ENCODE measurements around the gene SDC1.
"Not testable (repeated sequence)": the region's sequence is repeated elsewhere in the genome, so short reads cannot be mapped to it uniquely, and the experiment has no call there.

SDC1 gene

DNA sequence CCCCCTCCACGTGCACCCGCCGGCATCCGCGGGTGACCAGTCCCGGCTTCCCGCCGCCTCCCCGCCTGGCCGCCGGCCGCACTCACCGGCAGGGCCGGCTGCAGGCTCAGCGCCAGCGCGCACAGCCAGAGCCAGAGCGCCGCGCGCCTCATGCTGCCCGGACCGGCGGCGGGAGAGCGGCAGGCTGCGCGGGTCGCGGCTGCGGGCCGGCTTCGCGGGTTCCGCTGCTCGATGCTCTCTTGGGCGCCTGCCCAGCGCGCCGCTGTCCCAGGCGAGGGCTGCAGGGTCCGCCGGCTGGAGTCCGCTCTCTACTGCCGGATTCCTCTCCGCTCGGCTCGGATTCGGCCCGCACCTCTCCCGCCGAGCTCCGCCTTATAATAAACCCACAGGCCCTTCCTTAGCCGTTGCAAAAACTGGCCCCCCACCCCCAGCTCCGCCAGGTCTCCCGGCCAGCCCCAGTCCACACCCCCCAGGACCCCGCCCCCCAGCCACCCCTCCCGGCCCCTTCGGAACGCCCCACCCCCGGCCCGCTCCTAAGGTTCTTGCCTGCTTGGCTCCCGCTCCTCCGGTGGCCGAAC is at the start of gene SDC1:
TSS of gene SDC1 (minus strand) at position 415 of the 578 bp plus-strand sequence. CDS start at position 152, 263 bp downstream.
- H3K4me3 ChIP-seq (ENCODE audit: low read length): peak within 1 kb of the TSS; percentile 65
- DNase-seq (ENCODE audit: low read depth): peak; percentile 51
- TF ChIP-seq CTCF (conservative IDR thresholded peaks at IDR 0.05; ENCODE audit: low read length): no peak

DNA sequence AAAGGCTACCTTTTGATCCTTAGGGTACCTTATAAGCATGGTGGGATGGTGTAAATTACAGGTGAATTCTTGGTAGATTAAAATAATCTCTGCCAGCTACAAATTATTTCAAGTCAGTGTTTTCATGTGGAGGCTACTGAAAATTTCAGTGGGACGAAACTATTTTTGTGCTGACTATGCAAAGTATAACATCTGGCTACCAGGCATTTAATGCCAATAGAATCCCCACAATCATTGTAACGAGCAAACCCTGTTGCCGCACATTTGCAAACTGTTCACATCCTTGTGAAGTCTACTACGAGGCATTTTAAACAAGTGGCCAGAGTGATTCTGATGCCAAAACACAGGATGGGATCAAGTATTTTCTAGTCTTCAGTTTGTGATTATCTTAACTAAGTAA is 48.1 kb upstream of the SDC1 start:
- DNase-seq (ENCODE audit: low read depth): peak; percentile 23
- no peak overlapping the region for H3K4me3 ChIP-seq (ENCODE audit: low read length)
- TF ChIP-seq CTCF (conservative IDR thresholded peaks at IDR 0.05; ENCODE audit: low read length): no peak

DNA sequence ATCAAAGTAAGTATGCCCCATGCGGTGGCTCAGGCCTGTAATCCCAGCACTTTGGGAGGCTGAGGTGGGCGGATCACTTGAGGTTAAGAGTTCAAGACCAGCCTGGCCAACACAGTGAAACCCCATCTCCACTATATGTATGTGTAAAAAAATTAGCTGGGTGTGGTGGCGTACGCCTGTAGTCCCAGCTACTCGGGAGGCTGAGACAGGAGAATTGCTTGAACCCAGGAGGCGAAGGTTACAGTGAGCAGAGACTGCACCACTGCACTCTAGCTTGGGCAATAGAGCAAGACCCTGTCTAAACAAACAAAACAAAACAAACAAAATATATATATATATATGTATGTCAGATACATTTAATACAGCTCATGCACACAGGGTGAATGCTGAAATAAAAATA is 43.4 kb upstream of the SDC1 start:
- H3K4me3 ChIP-seq (ENCODE audit: low read length); DNase-seq (ENCODE audit: low read depth): not testable (repeated sequence)

DNA sequence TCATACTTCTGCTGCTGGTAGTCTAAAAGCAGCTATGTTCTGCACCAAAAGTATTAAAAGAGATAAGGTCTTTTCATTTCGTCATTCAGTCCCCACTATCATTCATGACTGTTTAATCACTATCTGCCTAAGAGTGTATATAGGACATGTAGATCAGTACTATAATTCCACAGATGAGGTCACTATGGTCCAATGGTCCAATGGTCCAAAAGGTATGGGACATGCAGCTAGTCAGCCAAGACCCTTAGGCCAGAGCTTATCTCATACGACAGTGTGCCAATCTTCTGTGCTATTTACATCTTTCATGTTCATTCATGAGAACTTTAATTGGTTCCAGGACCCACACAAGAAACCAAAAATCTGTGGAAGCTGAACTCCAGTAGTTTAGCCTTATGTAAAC is 42.6 kb upstream of the SDC1 start:
- DNase-seq (ENCODE audit: low read depth): no peak
- H3K4me3 ChIP-seq (ENCODE audit: low read length): no peak overlapping the region
- TF ChIP-seq CTCF (conservative IDR thresholded peaks at IDR 0.05; ENCODE audit: low read length): no peak

DNA sequence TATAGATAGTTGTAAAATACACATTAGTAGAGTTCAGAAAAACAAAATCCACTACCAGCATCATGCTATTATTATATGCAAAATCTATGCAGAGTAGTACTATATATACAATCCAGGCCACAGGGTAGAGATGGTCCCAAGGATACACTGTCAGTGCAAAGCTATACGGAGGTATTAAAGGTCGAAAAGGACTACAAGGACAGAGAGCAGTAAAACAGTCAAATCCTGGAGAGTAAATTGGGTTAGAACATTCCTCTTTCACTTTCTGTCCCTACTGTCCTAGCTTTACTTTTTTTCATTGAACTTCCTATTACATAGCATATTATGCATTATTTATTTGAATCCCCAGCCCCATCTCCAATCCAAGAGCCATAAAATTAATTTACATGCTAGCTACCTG is 39.7 kb upstream of the SDC1 start:
- DNase-seq (ENCODE audit: low read depth): no peak
- no peak overlapping the region for H3K4me3 ChIP-seq (ENCODE audit: low read length)
- TF ChIP-seq CTCF (conservative IDR thresholded peaks at IDR 0.05; ENCODE audit: low read length): no peak

- no peak for DNase-seq (ENCODE audit: low read depth)
- H3K4me3 ChIP-seq (ENCODE audit: low read length): no peak overlapping the region
- TF ChIP-seq CTCF (conservative IDR thresholded peaks at IDR 0.05; ENCODE audit: low read length): no peak
Measured at GRCh38 chr2:20257411-20257810, 32.5 kb upstream of the SDC1 start.

GRCh38 chr2:20254731-20255130 is 29.8 kb upstream of the SDC1 start:
- H3K4me3 ChIP-seq (ENCODE audit: low read length): no peak overlapping the region
- DNase-seq (ENCODE audit: low read depth): no peak
- TF ChIP-seq CTCF (conservative IDR thresholded peaks at IDR 0.05; ENCODE audit: low read length): no peak

DNA sequence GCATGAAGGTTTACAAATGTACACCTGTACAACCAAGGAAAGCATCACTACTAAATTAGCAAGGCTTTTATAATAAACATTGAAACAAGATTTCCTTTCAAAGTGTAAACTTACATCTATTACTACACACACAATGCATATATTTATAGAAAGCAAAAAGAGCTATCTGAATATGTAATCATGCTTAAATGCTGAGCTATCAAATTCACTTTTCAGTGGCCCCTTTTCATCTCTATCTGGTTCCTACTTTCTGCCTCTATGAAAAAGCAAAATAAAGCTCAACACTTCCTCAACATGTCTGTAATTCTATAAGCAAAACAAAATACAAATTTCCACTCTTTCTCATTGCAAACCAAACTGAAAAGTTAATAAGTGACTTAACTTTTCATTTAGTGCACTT is 25.5 kb upstream of the SDC1 start:
- no peak overlapping the region for H3K4me3 ChIP-seq (ENCODE audit: low read length)
- TF ChIP-seq CTCF (conservative IDR thresholded peaks at IDR 0.05; ENCODE audit: low read length): no peak
- DNase-seq (ENCODE audit: low read depth): no peak

Data from AG10803 (cell line).